IMR-90 (cell line): ENCODE measurements around the gene TNIP2. TPM values are rescaled to one million over a fixed set of nuclear protein-coding genes. Genes with fewer than 3 reads are reported as not detected.

ENCODE experiments used
- ATAC-seq: fragments of 200-7000 bp; cut with Tn5 transposase; 2 replicates; pipeline ENCODE4 v1.9.1; 2020; ENCODE audit warnings: low read depth, mild to moderate bottlenecking, moderate library complexity
- BruUV-seq: library from RNA; stranded (reverse); fragments of 400-500 nt; replicated peaks from 2 replicates; lab custom pipeline; 2021; lab: Mats Ljungman, UMichigan
- CTCF ChIA-PET: fragments of 300-600 bp; formaldehyde crosslinking; extraction: SDS; loops from one replicate; lab custom pipeline; 2021; ENCODE audit warnings: antibody characterized with exemption; lab: Yijun Ruan, JAX
- POLR2A ChIA-PET: fragments of 300-600 bp; sonication (Branson Sonifier 250); formaldehyde crosslinking; loops from one replicate; lab custom pipeline; 2022; ENCODE audit warnings: antibody characterized with exemption; ENCODE audit not compliant: unreplicated experiment; lab: Charles Lee
- DNase-seq: peaks from one replicate; pipeline ENCODE4 v3.0.0; 2013
- H2AFZ ChIP-seq: replicated peaks from 2 replicates; pipeline ENCODE3; 2013; ENCODE audit warnings: low read length, mild to moderate bottlenecking; ENCODE audit not compliant: poor library complexity
- H2AK5ac ChIP-seq: 2 replicates; pipeline ENCODE4 v1.6.1; 2013; ENCODE audit warnings: low read depth, low read length, inconsistent platforms
- H2AK9ac ChIP-seq: replicated peaks from 2 replicates; pipeline ENCODE3; 2013; ENCODE audit warnings: mild to moderate bottlenecking, low read depth, low read length, moderate library complexity; ENCODE audit not compliant: poor library complexity
- H2BK120ac ChIP-seq: 2 replicates; pipeline ENCODE4 v1.6.1; 2013; ENCODE audit warnings: low read depth, low read length, inconsistent platforms
- H2BK15ac ChIP-seq: 3 replicates; pipeline ENCODE4 v1.6.1; 2013; ENCODE audit warnings: low read depth, low read length, inconsistent platforms
- H2BK20ac ChIP-seq: 2 replicates; pipeline ENCODE4 v1.6.1; 2013; ENCODE audit warnings: low read depth, mild to moderate bottlenecking, inconsistent platforms, low read length, moderate library complexity
- H2BK5ac ChIP-seq: 2 replicates; pipeline ENCODE4 v1.6.1; 2013; ENCODE audit warnings: mild to moderate bottlenecking, low read depth, low read length, inconsistent platforms; ENCODE audit not compliant: poor library complexity, severe bottlenecking
- H3K14ac ChIP-seq: replicated peaks from 2 replicates; pipeline ENCODE4 v1.6.1; 2013; ENCODE audit warnings: low read depth, low read length, inconsistent platforms
- H3K18ac ChIP-seq: 2 replicates; pipeline ENCODE4 v1.6.1; 2013; ENCODE audit warnings: low read depth, low read length, control low read depth
- H3K23ac ChIP-seq: 2 replicates; pipeline ENCODE4 v1.6.1; 2013; ENCODE audit warnings: low read depth, low read length, inconsistent platforms
- H3K27ac ChIP-seq: 2 replicates; pipeline ENCODE4 v1.5.1; 2013; ENCODE audit warnings: mild to moderate bottlenecking, control low read depth, low read length; ENCODE audit not compliant: insufficient read depth
- H3K27me3 ChIP-seq: 2 replicates; pipeline ENCODE4 v1.6.1; 2013; ENCODE audit warnings: low read length; ENCODE audit not compliant: control insufficient read depth, insufficient read depth
- H3K36me3 ChIP-seq: 2 replicates; pipeline ENCODE4 v1.6.1; 2013; ENCODE audit warnings: low read length, mixed read lengths; ENCODE audit not compliant: control insufficient read depth, insufficient read depth
- H3K4ac ChIP-seq: 2 replicates; pipeline ENCODE4 v1.6.1; 2013; ENCODE audit warnings: low read depth, low read length, inconsistent platforms
- H3K4me1 ChIP-seq: 2 replicates; pipeline ENCODE4 v1.6.1; 2013; ENCODE audit warnings: low read length, mixed read lengths; ENCODE audit not compliant: control insufficient read depth, insufficient read depth
- H3K4me2 ChIP-seq: 2 replicates; pipeline ENCODE4 v1.6.1; 2013; ENCODE audit warnings: low read depth, mild to moderate bottlenecking, control low read depth, low read length, moderate library complexity
- H3K4me3 ChIP-seq: 2 replicates; pipeline ENCODE4 v1.5.1; 2013; ENCODE audit warnings: low read depth, mild to moderate bottlenecking, control low read depth, low read length, moderate library complexity; ENCODE audit not compliant: insufficient read depth
- H3K56ac ChIP-seq: 2 replicates; pipeline ENCODE4 v1.6.1; 2013; ENCODE audit warnings: low read length, inconsistent platforms; ENCODE audit not compliant: insufficient read depth; ENCODE audit errors: extremely low read depth
- H3K79me1 ChIP-seq, 2 experiments: 2 replicates each; pipeline ENCODE4 v1.6.1; 2013; ENCODE audit warnings: low read length in 2 of 2, inconsistent platforms in 1 of 2, low read depth in 1 of 2
- H3K9ac ChIP-seq: 2 replicates; pipeline ENCODE4 v1.6.1; 2013; ENCODE audit warnings: low read depth, low read length, control low read depth
- H3K9me1 ChIP-seq: 2 replicates; pipeline ENCODE4 v1.6.1; 2013; ENCODE audit warnings: low read length, inconsistent platforms; ENCODE audit not compliant: insufficient read depth
- H3K9me3 ChIP-seq: 2 replicates; pipeline ENCODE4 v1.6.1; 2013; ENCODE audit warnings: low read length; ENCODE audit not compliant: control insufficient read depth, insufficient read depth
- H4K20me1 ChIP-seq: 2 replicates; pipeline ENCODE4 v1.6.1; 2013; ENCODE audit warnings: low read length, inconsistent platforms; ENCODE audit not compliant: insufficient read depth
- H4K5ac ChIP-seq: 2 replicates; pipeline ENCODE4 v1.6.1; 2013; ENCODE audit warnings: mild to moderate bottlenecking, low read depth, low read length, control low read depth
- H4K8ac ChIP-seq, 2 experiments: 2 replicates each; pipeline ENCODE4 v1.6.1; 2013; ENCODE audit warnings: low read depth in 2 of 2, low read length in 2 of 2, control low read depth in 1 of 2, inconsistent platforms in 1 of 2
- H4K91ac ChIP-seq: 2 replicates; pipeline ENCODE4 v1.6.1; 2013; ENCODE audit warnings: low read depth, low read length, inconsistent platforms; ENCODE audit not compliant: insufficient read depth
- BHLHE40 ChIP-seq: fragments of 150-350 bp; IDR thresholded peaks from 2 replicates; pipeline ENCODE4 v1.6.1; 2016; ENCODE audit warnings: mild to moderate bottlenecking, low read depth, low read length
- CEBPB ChIP-seq: IDR thresholded peaks from 2 replicates; pipeline ENCODE4 v1.6.1; 2012; ENCODE audit warnings: low read depth, low read length, improper control_type of control experiment
- FOS ChIP-seq: fragments of 150-350 bp; IDR thresholded peaks from 2 replicates; pipeline ENCODE4 v1.6.1; 2016; ENCODE audit warnings: low read depth, low read length
- MAFK ChIP-seq: IDR thresholded peaks from 2 replicates; pipeline ENCODE4 v1.6.1; 2012; ENCODE audit warnings: low read depth, low read length, improper control_type of control experiment
- RCOR1 ChIP-seq: IDR thresholded peaks from 2 replicates; pipeline ENCODE4 v1.6.1; 2012; ENCODE audit warnings: mild to moderate bottlenecking, low read length, improper control_type of control experiment; ENCODE audit not compliant: insufficient replicate concordance
- RFX5 ChIP-seq: IDR thresholded peaks from 2 replicates; pipeline ENCODE4 v1.8.0; 2012; ENCODE audit warnings: low read depth, mild to moderate bottlenecking, low read length, moderate library complexity
- WGBS, 2 experiments: methylation state at CpG; one replicate each; pipeline versions ENCODE4 v1.1.5 to v1.1.7; 2013; ENCODE audit warnings: missing lambda C conversion rate in 2 of 2; ENCODE audit not compliant: insufficient read length in 1 of 2; ENCODE audit errors: extremely low coverage in 2 of 2; 5-methylcytosine and 5-hydroxymethylcytosine counted together
- dilution Hi-C: fragments of 300-500 bp; cut with HindIII; formaldehyde crosslinking; loops from one replicate; pipeline ENCODE4 v1.14.3; 2018; ENCODE audit warnings: low sequenced_read_pairs; ENCODE audit not compliant: unreplicated experiment
- in situ Hi-C: fragments of 300-500 bp; cut with MboI; formaldehyde crosslinking; loops from 3 replicates; pipeline ENCODE4 v1.14.3; 2019; ENCODE audit warnings: low sequenced_read_pairs, inconsistent platforms, mixed read lengths
- intact Hi-C: fragments of 100-400 bp; cut with micrococcal nuclease; formaldehyde crosslinking; loops from 2 replicates; pipeline ENCODE4 v1.10.0; 2022
- polyA plus RNA-seq, 3 experiments: library from polyadenylated mRNA; depleted of rRNA; stranded (reverse); fragments of >200 nt; gene quantifications; 2 replicates each; pipeline ENCODE4 v1.2.3, GENCODE V29; 2012; ENCODE audit warnings: low replicate concordance in 1 of 3
- total RNA-seq: library from RNA; depleted of rRNA; stranded (reverse); fragments of >200 nt; gene quantifications from 2 replicates; pipeline ENCODE4 v1.2.3, GENCODE V29; 2012
- TF ChIP-seq, protein P1 (sequence below): conservative IDR thresholded peaks from 2 replicates; pipeline ENCODE4 v1.5.1; 2012; ENCODE audit warnings: mild to moderate bottlenecking, low read depth, low read length, improper control_type of control experiment

The TNIP2 gene
- total and polyA plus RNA-seq, 2 of the 4 experiments (the other 2 are of a cell fraction) = 33.3 to 38.5 TPM

DNA sequence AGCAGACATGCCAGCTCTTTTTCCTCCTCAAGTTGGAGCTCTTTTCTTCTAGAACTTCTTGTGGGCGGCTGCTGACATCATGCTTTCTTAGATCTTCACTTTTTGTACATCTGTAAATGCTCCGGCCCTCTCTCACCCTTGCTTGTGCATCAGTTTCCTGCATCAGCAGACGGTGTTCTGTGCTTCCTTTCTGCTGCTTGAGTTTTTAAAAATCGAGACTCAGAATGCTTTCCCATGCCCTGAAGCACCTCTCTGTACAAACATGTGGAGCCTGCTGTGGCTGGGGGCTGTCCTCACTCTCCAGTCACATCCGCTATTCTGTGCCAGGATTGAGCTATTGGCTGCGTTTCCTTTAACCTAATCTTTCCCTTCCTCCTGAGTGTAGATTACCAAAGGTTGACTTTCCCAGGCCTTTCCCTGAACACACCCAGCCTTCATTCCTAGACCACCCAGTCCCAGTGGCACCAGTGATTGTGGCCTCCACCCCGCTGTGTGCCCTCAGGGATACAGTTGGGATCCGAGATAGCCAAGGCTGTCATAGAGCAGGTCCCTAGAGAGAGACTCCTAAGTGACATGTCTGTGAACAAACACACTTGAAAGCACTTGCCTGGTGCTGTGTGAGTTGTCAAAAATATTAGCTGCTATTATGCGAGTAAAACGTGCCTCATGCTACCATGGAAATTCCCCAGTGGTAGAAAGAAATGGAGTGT lies 41.9 kb downstream of the TNIP2 start:
- H2BK5ac ChIP-seq = peak overlapping the region; percentile 19
- no peaks in the 10 kb centered on the region for H3K9me3 ChIP-seq
- 0 out of 4 replicates have a peak overlapping the region, but pooled peaks of 1 of the 2 experiments have one; percentile 5 for H4K8ac ChIP-seq
- peaks cover 22% of the 10 kb centered on the region for H3K36me3 ChIP-seq
- H3K23ac ChIP-seq = peak overlapping the region; percentile 12; the same call in 1 of the 2 replicates
- peaks cover 3% of the 10 kb centered on the region; the same call in 1 of the 2 replicates for H3K4me1 ChIP-seq
- ATAC-seq = peak; percentile 24
- in situ Hi-C loops (no loop called here), dilution Hi-C loops (no loop called here), intact Hi-C loops (no loop called here)
- peaks cover 9% of the 10 kb centered on the region for H4K20me1 ChIP-seq
- no peak overlapping the region; the same call in 1 of the 2 replicates for H3K4ac ChIP-seq
- H3K4me3 ChIP-seq = no peak overlapping the region
- no peak overlapping the region for H2BK20ac ChIP-seq
- H3K4me2 ChIP-seq = no peak overlapping the region
- H3K18ac ChIP-seq = no peak overlapping the region
- peak; percentile 71 for DNase-seq
- peak overlapping the region; percentile 63; the same call in 1 of the 2 replicates for H3K14ac ChIP-seq
- no peak overlapping the region for H4K91ac ChIP-seq
- H4K5ac ChIP-seq = no peak overlapping the region
- H3K9ac ChIP-seq = no peak overlapping the region
- no peak overlapping the region for H2AK5ac ChIP-seq
- POLR2A ChIA-PET = interaction anchor here (0.5 kb wide), 1 partner anchor 1736 kb away, joined by 7 read pairs; no protein-coding TSS in a partner anchor
- H3K9me1 ChIP-seq = peaks cover 14% of the 10 kb centered on the region
- BruUV-seq = no TSS peak
- H2AK9ac ChIP-seq = peak overlapping the region; percentile 65
- peaks cover 20 to 42% of the 10 kb centered on the region in 2 experiments for H3K79me1 ChIP-seq
- WGBS, 2 experiments = 49% methylated on average over 5 of the region's 10 CpGs; no CpG with 5 or more reads in 1 of the 2 experiments
- no peaks in the 10 kb centered on the region for H3K27me3 ChIP-seq
- H2AFZ ChIP-seq = no peak overlapping the region
- no peak overlapping the region for H3K56ac ChIP-seq
- no peak overlapping the region for H2BK15ac ChIP-seq
- no peak overlapping the region for H3K27ac ChIP-seq
- CTCF ChIA-PET = no interaction called here
- no peak overlapping the region for H2BK120ac ChIP-seq
- TF ChIP-seq RFX5 (no peak), FOS (no peak), MAFK (no peak), BHLHE40 (no peak), RCOR1 (no peak), CEBPB (no peak)
- TF ChIP-seq, protein P1, sequence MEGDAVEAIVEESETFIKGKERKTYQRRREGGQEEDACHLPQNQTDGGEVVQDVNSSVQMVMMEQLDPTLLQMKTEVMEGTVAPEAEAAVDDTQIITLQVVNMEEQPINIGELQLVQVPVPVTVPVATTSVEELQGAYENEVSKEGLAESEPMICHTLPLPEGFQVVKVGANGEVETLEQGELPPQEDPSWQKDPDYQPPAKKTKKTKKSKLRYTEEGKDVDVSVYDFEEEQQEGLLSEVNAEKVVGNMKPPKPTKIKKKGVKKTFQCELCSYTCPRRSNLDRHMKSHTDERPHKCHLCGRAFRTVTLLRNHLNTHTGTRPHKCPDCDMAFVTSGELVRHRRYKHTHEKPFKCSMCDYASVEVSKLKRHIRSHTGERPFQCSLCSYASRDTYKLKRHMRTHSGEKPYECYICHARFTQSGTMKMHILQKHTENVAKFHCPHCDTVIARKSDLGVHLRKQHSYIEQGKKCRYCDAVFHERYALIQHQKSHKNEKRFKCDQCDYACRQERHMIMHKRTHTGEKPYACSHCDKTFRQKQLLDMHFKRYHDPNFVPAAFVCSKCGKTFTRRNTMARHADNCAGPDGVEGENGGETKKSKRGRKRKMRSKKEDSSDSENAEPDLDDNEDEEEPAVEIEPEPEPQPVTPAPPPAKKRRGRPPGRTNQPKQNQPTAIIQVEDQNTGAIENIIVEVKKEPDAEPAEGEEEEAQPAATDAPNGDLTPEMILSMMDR = no peak
